PFSK-1 (cell line): Measurements from ENCODE around the gene AKT2.

Source experiments
- FOXP2 ChIP-seq: optimal IDR thresholded peaks from 2 replicates; pipeline ENCODE3; 2011; ENCODE audit warnings: borderline replicate concordance, control low read depth, inconsistent platforms; ENCODE audit not compliant: insufficient read depth; ENCODE audit errors: extremely low read length, extremely low read depth
- POLR2AphosphoS5 ChIP-seq: IDR thresholded peaks from 2 replicates; pipeline ENCODE4 v1.6.1; 2012; ENCODE audit warnings: low read depth, mild to moderate bottlenecking, control low read depth, low read length, moderate library complexity
- REST ChIP-seq, 2 experiments: IDR thresholded peaks; 2 replicates each; pipeline versions ENCODE4 v1.6.1 to v1.8.0; 2011 to 2012; ENCODE audit warnings: low read depth in 2 of 2, low read length in 2 of 2, control low read depth in 1 of 2, inconsistent platforms in 1 of 2, mild to moderate bottlenecking in 1 of 2, moderate library complexity in 1 of 2; ENCODE audit not compliant: insufficient read depth in 1 of 2
- SIN3A ChIP-seq: IDR thresholded peaks from 2 replicates; pipeline ENCODE4 v1.6.1; 2012; ENCODE audit warnings: mild to moderate bottlenecking, low read length, moderate library complexity, borderline replicate concordance; ENCODE audit not compliant: insufficient read depth
- TAF1 ChIP-seq: IDR thresholded peaks from 2 replicates; pipeline ENCODE4 v1.6.1; 2012; ENCODE audit warnings: low read length, control low read depth, borderline replicate concordance; ENCODE audit not compliant: insufficient read depth

Gene AKT2

GRCh38 chr19:40312533-40312932, 27.4 kb upstream of the AKT2 start:
- TF ChIP-seq FOXP2 (no peak), SIN3A (no peak), POLR2AphosphoS5 (no peak), REST (IDR thresholded peaks at IDR 0.05; ENCODE audit: insufficient read depth in 1 of 2, low read depth in 2 of 2, low read length in 2 of 2) (no peak), TAF1 (no peak)

GRCh38 chr19:40309666-40310065, 24.5 kb upstream of the AKT2 start:
- TF ChIP-seq REST (IDR thresholded peaks at IDR 0.05; ENCODE audit: insufficient read depth in 1 of 2, low read depth in 2 of 2, low read length in 2 of 2) (no peak), POLR2AphosphoS5 (no peak), TAF1 (no peak), FOXP2 (no peak), SIN3A (no peak)

- no peak for TF ChIP-seq TAF1
- TF ChIP-seq FOXP2: no peak
- TF ChIP-seq POLR2AphosphoS5: no peak
- TF ChIP-seq REST (IDR thresholded peaks at IDR 0.05; ENCODE audit: insufficient read depth in 1 of 2, low read depth in 2 of 2, low read length in 2 of 2): no peak
- TF ChIP-seq SIN3A: no peak
Observed at GRCh38 chr19:40305403-40305802, 20.3 kb upstream of the AKT2 start.

GRCh38 chr19:40304306-40304705, 19.2 kb upstream of the AKT2 start:
- TF ChIP-seq TAF1: no peak
- no peak for TF ChIP-seq REST (IDR thresholded peaks at IDR 0.05; ENCODE audit: insufficient read depth in 1 of 2, low read depth in 2 of 2, low read length in 2 of 2)
- no peak for TF ChIP-seq SIN3A
- no peak for TF ChIP-seq POLR2AphosphoS5
- TF ChIP-seq FOXP2: no peak

- TF ChIP-seq FOXP2 (no peak), SIN3A (no peak), TAF1 (no peak), POLR2AphosphoS5 (no peak), REST (IDR thresholded peaks at IDR 0.05; ENCODE audit: insufficient read depth in 1 of 2, low read depth in 2 of 2, low read length in 2 of 2) (no peak)
Observed at GRCh38 chr19:40303765-40304164, 18.6 kb upstream of the AKT2 start.
